NCI-H1092 (cell line): ENCODE results near the gene C5orf47.

Source experiments
- DNase-seq: peaks from one replicate; lab custom pipeline; 2025; lab: John Stamatoyannopoulos, UW

Gene C5orf47

GRCh38 chr5:174044466-174045254, 55.7 kb downstream of the C5orf47 start:
- DNase-seq, result no peak

- peak; percentile 58 for DNase-seq
Measured at GRCh38 chr5:174045470-174046025, 56.6 kb downstream of the C5orf47 start, which contains the start of gene NSG2. Gene NSG2 (plus strand): TSS chr5:174045706. CDS start chr5:174046756, 1,050 bp downstream.

- DNase-seq, result no peak
Measured at GRCh38 chr5:174046558-174046957, 57.6 kb downstream of the C5orf47 start.

DNA sequence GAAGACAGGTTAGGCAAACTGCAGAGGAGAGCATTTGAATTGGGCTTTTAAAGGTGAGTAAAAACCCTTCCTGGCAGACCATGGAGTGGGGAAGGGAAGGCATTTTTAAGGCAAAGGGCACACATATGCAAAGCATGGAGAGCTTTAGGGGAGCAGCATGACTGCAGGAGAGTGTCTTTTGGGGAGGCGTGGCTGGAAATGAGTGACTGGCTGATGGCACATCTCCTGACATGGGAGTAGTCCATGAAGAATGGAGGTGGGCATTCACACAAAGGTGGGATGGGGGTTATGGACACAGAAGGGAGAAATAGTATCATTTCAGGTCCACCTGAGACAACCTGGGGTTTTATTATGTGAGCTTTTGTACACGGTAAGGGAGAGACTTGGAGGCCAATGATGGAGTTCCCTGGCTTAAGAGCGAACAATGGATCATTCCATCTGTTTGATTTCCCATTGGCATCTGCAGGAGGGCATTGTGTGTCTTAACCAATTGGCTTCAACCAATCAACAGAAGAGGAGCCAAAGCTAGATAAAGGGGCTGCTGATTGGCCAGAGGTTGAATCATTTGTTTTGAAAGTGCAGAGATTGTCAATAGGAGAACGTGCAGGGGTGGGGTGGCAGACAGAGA, 58.6 kb downstream of the C5orf47 start:
- no peak for DNase-seq

GRCh38 chr5:174052636-174053035, 63.7 kb downstream of the C5orf47 start:
- DNase-seq, result no peak

GRCh38 chr5:174053905-174054304, 64.9 kb downstream of the C5orf47 start:
- no peak for DNase-seq
